ENCODE measurements around the gene HDAC4. TPM values are rescaled to one million over a fixed set of nuclear protein-coding genes. Genes with fewer than 3 reads are reported as not detected.

Gene HDAC4
- total RNA-seq, 1 experiment from 2014 or later, result 40.1 TPM

- no TSS peak for BruUV-seq (replicated peaks)
- no peak for DNase-seq (ENCODE audit: low read depth, low spot score)
- no peak overlapping the region for H3K4me3 ChIP-seq (ENCODE audit: low read depth in 2 of 2, low read length in 2 of 2)
- TF ChIP-seq CTCF (IDR thresholded peaks at IDR 0.05), result no peak
- TF ChIP-seq SIN3A (IDR thresholded peaks at IDR 0.05; ENCODE audit: borderline replicate concordance, insufficient read depth, low read depth, low read length), result no peak
- no peak for TF ChIP-seq REST (IDR thresholded peaks at IDR 0.05; ENCODE audit: insufficient read depth in 1 of 2, low read depth in 2 of 2, low read length in 1 of 2)
- TF ChIP-seq POLR2AphosphoS5 (IDR thresholded peaks at IDR 0.05; ENCODE audit: low read depth, low read length), result no peak
- TF ChIP-seq TCF7L2 (IDR thresholded peaks at IDR 0.05; ENCODE audit: low read depth, low read length), result no peak
- intact Hi-C loops (cut with micrococcal nuclease; ENCODE audit: unreplicated experiment) (no loop called here), in situ Hi-C loops (cut with HindIII; ENCODE audit: low pct_unique_long_range_greater_than_20kb, low sequenced_read_pairs) (no loop called here)
- no peaks in the 10 kb centered on the region for H3K4me1 ChIP-seq (ENCODE audit: control insufficient read depth, insufficient read depth, low read length)
- no peaks in the 10 kb centered on the region for H3K9me3 ChIP-seq (ENCODE audit: control insufficient read depth, insufficient read depth, low read depth, low read length)
- no peak overlapping the region for H3K27ac ChIP-seq (ENCODE audit: low read length)
- no peaks in the 10 kb centered on the region for H3K27me3 ChIP-seq (ENCODE audit: control insufficient read depth, insufficient read depth, low read length)
- ATAC-seq, result no peak
- ChIA-PET CTCF (no interaction called here), POLR2A (no interaction called here)
- H3K36me3 ChIP-seq (ENCODE audit: control insufficient read depth, insufficient read depth, low read length), result no peaks in the 10 kb centered on the region
Observed at GRCh38 chr2:239199041-239199768, 201.6 kb downstream of the HDAC4 start.

GRCh38 chr2:239198221-239198620 is 202.6 kb downstream of the HDAC4 start:
- intact Hi-C loops (cut with micrococcal nuclease; ENCODE audit: unreplicated experiment), result no loop called here
- BruUV-seq (replicated peaks), result no TSS peak
- no peak overlapping the region for H3K27ac ChIP-seq (ENCODE audit: low read length)
- in situ Hi-C loops (cut with HindIII; ENCODE audit: low pct_unique_long_range_greater_than_20kb, low sequenced_read_pairs), result no loop called here
- DNase-seq (ENCODE audit: low read depth, low spot score) (no peak), ATAC-seq (no peak)
- POLR2A ChIA-PET, result no interaction called here
- TF ChIP-seq TCF7L2 (IDR thresholded peaks at IDR 0.05; ENCODE audit: low read depth, low read length) (no peak), SIN3A (IDR thresholded peaks at IDR 0.05; ENCODE audit: borderline replicate concordance, insufficient read depth, low read depth, low read length) (no peak), REST (IDR thresholded peaks at IDR 0.05; ENCODE audit: insufficient read depth in 1 of 2, low read depth in 2 of 2, low read length in 1 of 2) (no peak), CTCF (IDR thresholded peaks at IDR 0.05) (no peak), POLR2AphosphoS5 (IDR thresholded peaks at IDR 0.05; ENCODE audit: low read depth, low read length) (no peak)
- CTCF ChIA-PET, result no interaction called here
- H3K4me3 ChIP-seq (ENCODE audit: low read depth in 2 of 2, low read length in 2 of 2), result no peak overlapping the region
- no peaks in the 10 kb centered on the region for H3K27me3 ChIP-seq (ENCODE audit: control insufficient read depth, insufficient read depth, low read length)
- H3K36me3 ChIP-seq (ENCODE audit: control insufficient read depth, insufficient read depth, low read length), result no peaks in the 10 kb centered on the region
- no peaks in the 10 kb centered on the region for H3K9me3 ChIP-seq (ENCODE audit: control insufficient read depth, insufficient read depth, low read depth, low read length)
- no peaks in the 10 kb centered on the region for H3K4me1 ChIP-seq (ENCODE audit: control insufficient read depth, insufficient read depth, low read length)
